GM23248 (cell line): ENCODE data around the gene CD164.

Experiments used
- EZH2 ChIP-seq: fragments of 200-600 bp; sonication (generic); IDR thresholded peaks from 2 replicates; pipeline ENCODE4 v1.6.1; 2018; ENCODE audit warnings: antibody characterized with exemption, mild to moderate bottlenecking; ENCODE audit not compliant: insufficient read depth, poor library complexity, severe bottlenecking
- EZH2phosphoT487 ChIP-seq: fragments of 200-600 bp; sonication (generic); IDR thresholded peaks from 2 replicates; pipeline ENCODE4 v1.6.1; 2018; ENCODE audit warnings: antibody characterized with exemption, moderate library complexity, mild to moderate bottlenecking, low read depth; ENCODE audit not compliant: insufficient read depth

DNA sequence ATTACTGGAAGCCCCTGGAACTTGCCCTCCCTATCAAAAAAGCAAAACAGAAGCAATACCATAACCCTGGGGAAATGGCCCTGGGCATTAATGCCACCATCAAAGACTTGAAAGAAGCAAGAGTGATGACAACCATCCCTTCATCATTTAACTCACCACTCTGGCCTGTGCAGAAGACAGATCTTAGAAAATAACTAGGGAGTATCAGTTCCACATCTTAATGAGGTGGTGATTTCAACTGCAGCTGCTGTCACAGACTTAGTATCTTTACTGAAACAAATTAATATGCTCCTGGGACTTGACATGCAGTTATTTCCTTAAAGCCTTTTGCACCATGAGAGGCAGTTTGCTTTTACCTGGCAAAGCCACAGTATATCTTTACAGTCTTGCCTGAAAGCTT lies 24.1 kb downstream of the CD164 start:
- no peak for TF ChIP-seq EZH2
- no peak for TF ChIP-seq EZH2phosphoT487
